ENCODE measurements around the gene HNRNPF. TPM values are rescaled to one million over a fixed set of nuclear protein-coding genes. Genes with fewer than 3 reads are reported as not detected.

Gene HNRNPF
- total and polyA plus RNA-seq, 2 of the 8 experiments (the other 6 are each of a cell fraction or from before 2014, with no cell fraction given), result 209 to 389 TPM

GRCh38 chr10:43417950-43418768 lies 9.2 kb upstream of the HNRNPF start:
- H4K8ac ChIP-seq (ENCODE audit: extremely low read depth, insufficient read depth, low read length), result no peak overlapping the region
- DNase-seq (ENCODE audit: low read depth in 1 of 2, low spot score in 2 of 2), result no peak
- H3K79me1 ChIP-seq (ENCODE audit: low read depth, low read length), result no peaks in the 10 kb centered on the region
- peaks cover 5% of the 10 kb centered on the region for H3K23me2 ChIP-seq (ENCODE audit: low read depth, low read length)
- no peak overlapping the region for H4K91ac ChIP-seq (replicated peaks; ENCODE audit: insufficient read length, low read length)
- no peak overlapping the region for H2BK20ac ChIP-seq (ENCODE audit: low read length)
- H3K79me2 ChIP-seq (ENCODE audit: control insufficient read depth in 1 of 2, insufficient read depth in 2 of 2, low read length in 2 of 2), result no peaks in the 10 kb centered on the region
- H2BK5ac ChIP-seq (ENCODE audit: low read depth, low read length), result no peak overlapping the region
- H2BK15ac ChIP-seq (ENCODE audit: low read length), result no peak overlapping the region
- H3K18ac ChIP-seq (ENCODE audit: extremely low read depth, low read length), result no peak overlapping the region
- no peak overlapping the region for H3K4me2 ChIP-seq (ENCODE audit: insufficient read depth in 1 of 2, low read depth in 2 of 2, low read length in 2 of 2)
- peak overlapping the region; percentile 85 for H3K4ac ChIP-seq (replicated peaks; ENCODE audit: insufficient read length, low read depth, low read length)
- FAIRE-seq, result no peak
- no peak overlapping the region for H2AFZ ChIP-seq (ENCODE audit: low read length)
- H3K23ac ChIP-seq (ENCODE audit: insufficient read length), result no peak overlapping the region
- no peak overlapping the region for H3K27ac ChIP-seq (ENCODE audit: low read depth, low read length)
- ChIA-PET CTCF (ENCODE audit: partially characterized antibody) (interaction anchor here (0.6 to 0.7 kb wide), 2 partner anchors 37 to 473 kb away, joined by 3 read pairs; no protein-coding TSS in a partner anchor), POLR2A (ENCODE audit: partially characterized antibody) (interaction anchor here (1.8 to 4.7 kb wide), 5 partner anchors 7 to 23 kb away, joined by 4 to 33 read pairs (median 20); partner anchors contain the start of genes HNRNPF and ZNF487)
- H3K27me3 ChIP-seq (replicated peaks in 1 of 4; ENCODE audit: control insufficient read depth in 3 of 4, extremely low read depth in 1 of 4, insufficient read depth in 3 of 4, low read length in 3 of 4), result no peaks in the 10 kb centered on the region; a peak in 1 of 7 replicates
- no peak overlapping the region for H2BK12ac ChIP-seq (ENCODE audit: low read depth, low read length)
- no peaks in the 10 kb centered on the region for H4K20me1 ChIP-seq (replicated peaks in 1 of 2; ENCODE audit: control insufficient read depth in 1 of 2, insufficient read depth in 2 of 2, low read length in 2 of 2)
- WGBS, 2 experiments (ENCODE audit: extremely low coverage in 1 of 2, insufficient coverage in 1 of 2, insufficient read length in 1 of 2, insufficient replicate concordance in 2 of 2, low coverage in 1 of 2, low lambda C conversion rate in 2 of 2, missing lambda C conversion rate in 1 of 2), result 87% methylated on average over 14 of the region's 14 CpGs; no CpG with 5 or more reads in 1 of the 2 experiments
- H3K56ac ChIP-seq (replicated peaks; ENCODE audit: insufficient read length, low read depth, low read length), result no peak overlapping the region
- H3K9me3 ChIP-seq (ENCODE audit: insufficient read depth in 2 of 2, low read depth in 1 of 2, low read length in 1 of 2), result no peaks in the 10 kb centered on the region
- no peaks in the 10 kb centered on the region for H3K36me3 ChIP-seq (ENCODE audit: control insufficient read depth in 2 of 4, insufficient read depth in 4 of 4, low read length in 3 of 4)
- no peak overlapping the region for H2AK5ac ChIP-seq (ENCODE audit: low read depth, low read length)
- no peak overlapping the region for H3K4me3 ChIP-seq (ENCODE audit: extremely low read depth in 1 of 4, insufficient read depth in 2 of 4, low read depth in 3 of 4, low read length in 4 of 4)
- no peak overlapping the region for H4K5ac ChIP-seq (ENCODE audit: insufficient read length, low read depth, low read length)
- H3K14ac ChIP-seq (ENCODE audit: insufficient read length), result no peak overlapping the region
- H3K9ac ChIP-seq (replicated peaks in 1 of 4; ENCODE audit: extremely low read depth in 1 of 4, low read depth in 3 of 4, low read length in 3 of 4), result no peak overlapping the region
- H2BK120ac ChIP-seq (replicated peaks; ENCODE audit: low read depth, low read length), result no peak overlapping the region
- H3K4me1 ChIP-seq (replicated peaks in 1 of 4; ENCODE audit: control insufficient read depth in 3 of 4, insufficient read depth in 4 of 4, low read length in 3 of 4), result peaks cover 2 to 5% (median 3%) of the 10 kb centered on the region in 4 experiments; a peak in 5 of 7 replicates
- TF ChIP-seq CREB1 (IDR thresholded peaks at IDR 0.05), result no peak
- no peak for TF ChIP-seq TAF7 (optimal IDR thresholded peaks at IDR 0.05; ENCODE audit: borderline replicate concordance, low read depth, low read length)
- no peak for TF ChIP-seq CHD2 (IDR thresholded peaks at IDR 0.05; ENCODE audit: low read length)
- no peak for TF ChIP-seq RFX5 (IDR thresholded peaks at IDR 0.05; ENCODE audit: borderline replicate concordance, low read depth, low read length)
- no peak for TF ChIP-seq ASH2L (IDR thresholded peaks at IDR 0.05; ENCODE audit: low read length)
- TF ChIP-seq HDAC2 (IDR thresholded peaks at IDR 0.05; ENCODE audit: borderline replicate concordance in 1 of 2, low read depth in 2 of 2, low read length in 2 of 2), result no peak
- TF ChIP-seq GTF2F1 (IDR thresholded peaks at IDR 0.05; ENCODE audit: borderline replicate concordance, low read depth, low read length), result no peak
- TF ChIP-seq SUZ12 (IDR thresholded peaks at IDR 0.05; ENCODE audit: low read length), result no peak
- no peak for TF ChIP-seq EGR1 (IDR thresholded peaks at IDR 0.05; ENCODE audit: borderline replicate concordance, low read depth, low read length)
- TF ChIP-seq KDM1A (IDR thresholded peaks at IDR 0.05; ENCODE audit: borderline replicate concordance, low read length), result no peak

Measured in H1 (cell line).